K562 (cell line): ENCODE measurements around the gene LRP1B. TPM values are rescaled to one million over a fixed set of nuclear protein-coding genes. Genes with fewer than 3 reads are reported as not detected.

Experiments used
- ATAC-seq: fragments of 200-7000 bp; cut with Tn5 transposase; 3 replicates; pipeline ENCODE4 v1.9.1; 2020; ENCODE audit warnings: moderate library complexity
- BruUV-seq: library from RNA; stranded (reverse); fragments of 400-500 nt; replicated peaks from 2 replicates; lab custom pipeline; 2021; lab: Mats Ljungman, UMichigan
- CTCF ChIA-PET: fragments of 300-600 bp; formaldehyde crosslinking; extraction: SDS; loops from one replicate; lab custom pipeline; 2021; ENCODE audit warnings: low intra/inter-chr PET ratio; lab: Yijun Ruan, JAX
- POLR2A ChIA-PET: fragments of 300-600, 350-650 bp; sonication (Branson Sonifier 250); formaldehyde crosslinking; extraction: SDS; loops from one replicate; lab custom pipeline; 2021; ENCODE audit warnings: antibody characterized with exemption, inconsistent platforms; lab: Yijun Ruan, JAX
- DNase-seq, 4 experiments: peaks; one replicate each; pipeline versions ENCODE4 v3.0.0 to v3.0.0-alpha.2; 2011 to 2018; ENCODE audit warnings: low spot score in 3 of 4, mixed read lengths in 3 of 4; ENCODE audit errors: extremely low read depth in 1 of 4
- FAIRE-seq: peaks from 2 replicates; lab custom pipeline; 2011; peaks lifted over from hg19 to GRCh38; lab: Jason Lieb, UNC
- H2AFZ ChIP-seq: 2 replicates; pipeline ENCODE4 v1.6.0; 2011; ENCODE audit warnings: low read depth, low read length, control low read depth, inconsistent platforms
- H3K27ac ChIP-seq: fragments of 200-600 bp; 3 replicates; pipeline ENCODE4 v1.8.0; 2011; ENCODE audit warnings: low read depth, mild to moderate bottlenecking, control low read depth, inconsistent platforms, low read length, moderate library complexity, mixed read lengths; ENCODE audit errors: extremely low read depth
- H3K27me3 ChIP-seq, 2 experiments: fragments of 300-600 bp in 1 of 2; 2 replicates in 1 of 2; 3 replicates in 1 of 2; pipeline versions ENCODE4 v1.6.0 to v1.8.0; 2011; ENCODE audit warnings: inconsistent platforms in 2 of 2, low read length in 2 of 2, mild to moderate bottlenecking in 1 of 2, mixed read lengths in 1 of 2, moderate library complexity in 1 of 2; ENCODE audit not compliant: control insufficient read depth in 2 of 2, insufficient read depth in 2 of 2
- H3K36me3 ChIP-seq: fragments of 300-600 bp; 3 replicates; pipeline ENCODE4 v1.8.0; 2011; ENCODE audit warnings: mild to moderate bottlenecking, low read length, inconsistent platforms; ENCODE audit not compliant: control insufficient read depth, insufficient read depth
- H3K4me1 ChIP-seq, 2 experiments: fragments of 200-600 bp in 1 of 2; replicated peaks in 1 of 2; 2 replicates in 1 of 2; 3 replicates in 1 of 2; pipeline versions ENCODE4 v1.5.1 to v1.8.0; 2011; ENCODE audit warnings: inconsistent platforms in 2 of 2, low read length in 2 of 2, mild to moderate bottlenecking in 1 of 2, mixed read lengths in 1 of 2, moderate library complexity in 1 of 2; ENCODE audit not compliant: control insufficient read depth in 2 of 2, insufficient read depth in 2 of 2
- H3K4me2 ChIP-seq: 2 replicates; pipeline ENCODE4 v1.6.1; 2011; ENCODE audit warnings: low read length, control low read depth, inconsistent platforms, mixed read lengths; ENCODE audit not compliant: insufficient read depth
- H3K4me3 ChIP-seq: fragments of 200-600 bp; sonication (generic), shearing (Covaris generic); 2 replicates; pipeline ENCODE4 v1.5.1; 2016; ENCODE audit warnings: control low read depth, inconsistent platforms
- H3K79me2 ChIP-seq: fragments of 200-600 bp; 3 replicates; pipeline ENCODE4 v1.8.0; 2011; ENCODE audit warnings: low read length, inconsistent platforms; ENCODE audit not compliant: control insufficient read depth, insufficient read depth
- H3K9ac ChIP-seq, 2 experiments: 2 replicates each; pipeline versions ENCODE4 v1.6.0 to v1.6.1; 2011; ENCODE audit warnings: low read depth in 2 of 2, low read length in 2 of 2, control low read depth in 1 of 2, inconsistent platforms in 1 of 2, mild to moderate bottlenecking in 1 of 2, mixed read lengths in 1 of 2; ENCODE audit not compliant: insufficient read depth in 1 of 2
- H3K9me1 ChIP-seq: one replicate; pipeline ENCODE4 v1.6.0; 2011; ENCODE audit warnings: inconsistent platforms, mild to moderate bottlenecking, low read length, moderate library complexity; ENCODE audit not compliant: control insufficient read depth, insufficient read depth
- H3K9me3 ChIP-seq: replicated peaks from 2 replicates; pipeline ENCODE4 v1.5.1; 2011; ENCODE audit warnings: low read depth, low read length, inconsistent platforms; ENCODE audit not compliant: control insufficient read depth, insufficient read depth
- H4K20me1 ChIP-seq: replicated peaks from 2 replicates; pipeline ENCODE4 v1.6.1; 2011; ENCODE audit warnings: low read length, inconsistent platforms, mixed read lengths; ENCODE audit not compliant: control insufficient read depth, insufficient read depth
- CCNT2 ChIP-seq: IDR thresholded peaks from 2 replicates; pipeline ENCODE4 v1.6.1; 2011; ENCODE audit warnings: borderline replicate concordance, low read depth, mild to moderate bottlenecking, moderate library complexity, mixed read lengths, low read length; ENCODE audit not compliant: insufficient read length; ENCODE audit errors: extremely low read depth
- CHCHD3 ChIP-seq: fragments of 250-450 bp; sonication (Bioruptor Pico); IDR thresholded peaks from 2 replicates; pipeline ENCODE4 v2.1.2; 2022; ENCODE audit warnings: mild to moderate bottlenecking
- COPS2 ChIP-seq: fragments of 450-650 bp; conservative IDR thresholded peaks from 2 replicates; pipeline ENCODE4 v1.6.1; 2016; ENCODE audit warnings: mild to moderate bottlenecking, moderate library complexity
- CREB3L1 ChIP-seq: fragments of 450-650 bp; IDR thresholded peaks from 2 replicates; pipeline ENCODE4 v1.6.1; 2014; ENCODE audit warnings: low read depth, mild to moderate bottlenecking, moderate library complexity, borderline replicate concordance
- CTBP1 ChIP-seq: fragments of 450-650 bp; IDR thresholded peaks from 2 replicates; pipeline ENCODE4 v1.6.1; 2016; ENCODE audit warnings: borderline replicate concordance
- DPF2 ChIP-seq: fragments of 450-650 bp; IDR thresholded peaks from 2 replicates; pipeline ENCODE4 v1.6.1; 2016
- ETV1 ChIP-seq: fragments of 450-650 bp; conservative IDR thresholded peaks from 2 replicates; pipeline ENCODE4 v1.6.1; 2016; ENCODE audit warnings: missing genetic modification characterization, control low read depth, low read depth, missing compliant biosample characterization
- IRF1 ChIP-seq: sonication (generic); formaldehyde crosslinking; IDR thresholded peaks from 2 replicates; pipeline ENCODE4 v1.8.0; 2022; ENCODE audit warnings: missing genetic modification reagents, mild to moderate bottlenecking, borderline replicate concordance
- KDM4B ChIP-seq, 2 experiments: fragments of 450-650 bp in 1 of 2; sonication (generic) in 1 of 2; IDR thresholded peaks; 2 replicates each; pipeline ENCODE4 v1.6.1; 2016 to 2017; ENCODE audit warnings: borderline replicate concordance in 2 of 2, antibody characterized with exemption in 1 of 2, low read depth in 1 of 2, mild to moderate bottlenecking in 1 of 2
- MAFF ChIP-seq: IDR thresholded peaks from 2 replicates; pipeline ENCODE4 v1.6.1; 2012; ENCODE audit warnings: low read length, improper control_type of control experiment
- MCM2 ChIP-seq: fragments of 450-650 bp; IDR thresholded peaks from 2 replicates; pipeline ENCODE4 v1.6.1; 2017; ENCODE audit warnings: low read depth, mild to moderate bottlenecking
- MCM7 ChIP-seq, 2 experiments: fragments of 450-650 bp; IDR thresholded peaks; 2 replicates each; pipeline ENCODE4 v1.6.1; 2016 to 2018
- NELFE ChIP-seq: IDR thresholded peaks from 2 replicates; pipeline ENCODE4 v1.6.1; 2011; ENCODE audit warnings: mild to moderate bottlenecking; ENCODE audit not compliant: insufficient read depth, insufficient read length
- TBL1XR1 ChIP-seq, 2 experiments: IDR thresholded peaks; 2 replicates each; pipeline ENCODE4 v1.6.1; 2012; ENCODE audit warnings: improper control_type of control experiment in 2 of 2, low read length in 2 of 2, mild to moderate bottlenecking in 1 of 2
- VEZF1 ChIP-seq: fragments of 200-800 bp; sonication (Bioruptor generic); IDR thresholded peaks from 2 replicates; pipeline ENCODE4 v1.6.1; 2017; ENCODE audit warnings: missing genetic modification characterization, missing compliant biosample characterization
- ZNF280B ChIP-seq: fragments of 250-450 bp; sonication (Bioruptor Pico); IDR thresholded peaks from 2 replicates; pipeline ENCODE4 v1.5.1; 2021; ENCODE audit warnings: mild to moderate bottlenecking
- ZNF316 ChIP-seq: fragments of 450-650 bp; IDR thresholded peaks from 2 replicates; pipeline ENCODE4 v1.6.1; 2016
- ZNF785 ChIP-seq: fragments of 250-450 bp; sonication (Bioruptor Pico); IDR thresholded peaks from 2 replicates; pipeline ENCODE4 v1.4.0; 2020; ENCODE audit warnings: mild to moderate bottlenecking
- WGBS: fragments of 100-300 bp; shearing (Covaris generic); methylation state at CpG from one replicate; pipeline ENCODE4 v1.1.6; 2016; ENCODE audit warnings: low coverage, mixed read lengths; ENCODE audit not compliant: insufficient coverage; ENCODE audit errors: missing lambda C conversion rate; 5-methylcytosine and 5-hydroxymethylcytosine counted together
- in situ Hi-C: fragments of 300-500 bp; cut with MboI; formaldehyde crosslinking; loops from 4 replicates; pipeline ENCODE4 v1.15.0; 2018; ENCODE audit warnings: inconsistent platforms, mixed read lengths
- intact Hi-C: fragments of 100-400 bp; cut with micrococcal nuclease; formaldehyde crosslinking; loops from 2 replicates; pipeline ENCODE4 v1.14.2; 2022
- polyA plus RNA-seq, 8 experiments: library from polyadenylated mRNA; depleted of rRNA in 4 of 8; stranded (reverse) in 5 of 8; unstranded in 3 of 8; fragments of >200 nt; fragmentation: Nextera tagmentation in 2 of 8; fragmentation: Illumina TruSeq in 1 of 8; extraction: Ambion mirVana in 2 of 8; extraction: Trizol in 1 of 8; gene quantifications; 2 replicates each; pipeline versions ENCODE4 v1.2.1 to v1.2.3, GENCODE V29; 2011 to 2014; ENCODE audit warnings: inconsistent platforms in 1 of 8, missing spikeins in 1 of 8
- total RNA-seq, 7 experiments: library from RNA; depleted of rRNA in 6 of 7; stranded (reverse); fragments of >200 nt in 6 of 7; fragmentation: Illumina TruSeq in 2 of 7; extraction: Trizol in 2 of 7; gene quantifications; 2 replicates each; pipeline versions ENCODE4 v1.2.1 to v1.2.3, GENCODE V29; 2011 to 2021; ENCODE audit warnings: low replicate concordance in 1 of 7

LRP1B gene
- total and polyA plus RNA-seq, 9 of the 15 experiments (the other 6 are each of a cell fraction or from before 2014, with no cell fraction given): not detected

GRCh38 chr2:140203347-140203746, 1927.5 kb downstream of the LRP1B start (continued):
- TF ChIP-seq ZNF280B (CRISPR knock-in tag): no peak

- intact Hi-C loops (no loop called here), in situ Hi-C loops (no loop called here)
- ChIA-PET CTCF (no interaction called here), POLR2A (no interaction called here)
- H3K4me1 ChIP-seq: no peaks in the 10 kb centered on the region
- no peaks in the 10 kb centered on the region for H3K27me3 ChIP-seq
- no peaks in the 10 kb centered on the region for H3K9me1 ChIP-seq
- DNase-seq (no peak), FAIRE-seq (no peak), ATAC-seq (no peak)
- BruUV-seq: no TSS peak
- H3K4me2 ChIP-seq: no peak overlapping the region
- no peaks in the 10 kb centered on the region for H3K79me2 ChIP-seq
- no peak overlapping the region for H3K4me3 ChIP-seq
- no peak overlapping the region for H3K27ac ChIP-seq
- H4K20me1 ChIP-seq: no peaks in the 10 kb centered on the region
- WGBS: 0% methylated on average over 2 of the region's 2 CpGs
- no peaks in the 10 kb centered on the region for H3K36me3 ChIP-seq
- H2AFZ ChIP-seq: no peak overlapping the region
- no peak overlapping the region for H3K9ac ChIP-seq
- no peaks in the 10 kb centered on the region for H3K9me3 ChIP-seq
- no peak for TF ChIP-seq COPS2
- TF ChIP-seq ZNF316: no peak
- no peak for TF ChIP-seq MCM7 (IDR thresholded peaks at IDR 0.05)
- TF ChIP-seq MCM2: no peak
- no peak for TF ChIP-seq MAFF
- no peak for TF ChIP-seq CHCHD3
- TF ChIP-seq ETV1 (tag): no peak
- no peak for TF ChIP-seq VEZF1 (CRISPR knock-in tag)
- TF ChIP-seq IRF1 (CRISPR knock-in tag): no peak
- no peak for TF ChIP-seq NELFE
- no peak for TF ChIP-seq ZNF785 (CRISPR knock-in tag)
- TF ChIP-seq CCNT2: no peak
- TF ChIP-seq KDM4B (IDR thresholded peaks at IDR 0.05; ENCODE audit: borderline replicate concordance in 2 of 2, low read depth in 1 of 2): no peak
- no peak for TF ChIP-seq TBL1XR1 (IDR thresholded peaks at IDR 0.05; ENCODE audit: low read length in 2 of 2)
- no peak for TF ChIP-seq CREB3L1
- TF ChIP-seq DPF2: no peak
- no peak for TF ChIP-seq CTBP1
Observed at GRCh38 chr2:140201572-140201971, 1929.2 kb downstream of the LRP1B start.
